Airway epithelial cell (primary cell): ENCODE measurements around the gene OAS2. TPM values are rescaled to one million over a fixed set of nuclear protein-coding genes. Genes with fewer than 3 reads are reported as not detected.

Experiments used
- total RNA-seq: library from RNA; depleted of rRNA; stranded (reverse); fragments of >200 nt; gene quantifications from 2 replicates; pipeline ENCODE4 v1.2.3, GENCODE V29; 2015

OAS2 gene, protein sequence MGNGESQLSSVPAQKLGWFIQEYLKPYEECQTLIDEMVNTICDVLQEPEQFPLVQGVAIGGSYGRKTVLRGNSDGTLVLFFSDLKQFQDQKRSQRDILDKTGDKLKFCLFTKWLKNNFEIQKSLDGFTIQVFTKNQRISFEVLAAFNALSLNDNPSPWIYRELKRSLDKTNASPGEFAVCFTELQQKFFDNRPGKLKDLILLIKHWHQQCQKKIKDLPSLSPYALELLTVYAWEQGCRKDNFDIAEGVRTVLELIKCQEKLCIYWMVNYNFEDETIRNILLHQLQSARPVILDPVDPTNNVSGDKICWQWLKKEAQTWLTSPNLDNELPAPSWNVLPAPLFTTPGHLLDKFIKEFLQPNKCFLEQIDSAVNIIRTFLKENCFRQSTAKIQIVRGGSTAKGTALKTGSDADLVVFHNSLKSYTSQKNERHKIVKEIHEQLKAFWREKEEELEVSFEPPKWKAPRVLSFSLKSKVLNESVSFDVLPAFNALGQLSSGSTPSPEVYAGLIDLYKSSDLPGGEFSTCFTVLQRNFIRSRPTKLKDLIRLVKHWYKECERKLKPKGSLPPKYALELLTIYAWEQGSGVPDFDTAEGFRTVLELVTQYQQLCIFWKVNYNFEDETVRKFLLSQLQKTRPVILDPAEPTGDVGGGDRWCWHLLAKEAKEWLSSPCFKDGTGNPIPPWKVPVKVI
- 0.33 and 0.42 TPM in 2 replicates for total RNA-seq

GRCh38 chr12:112978163-112979040, at the start of gene OAS2:
TSS of gene OAS2 (plus strand) at chr12:112978519. CDS start at chr12:112978609, 90 bp downstream.

GRCh38 chr12:112937741-112938719, 40.3 kb upstream of the OAS2 start, which contains the start of gene OAS3:
TSS of gene OAS3 (plus strand) at chr12:112938474. CDS start at chr12:112938531, 57 bp downstream.

DNA sequence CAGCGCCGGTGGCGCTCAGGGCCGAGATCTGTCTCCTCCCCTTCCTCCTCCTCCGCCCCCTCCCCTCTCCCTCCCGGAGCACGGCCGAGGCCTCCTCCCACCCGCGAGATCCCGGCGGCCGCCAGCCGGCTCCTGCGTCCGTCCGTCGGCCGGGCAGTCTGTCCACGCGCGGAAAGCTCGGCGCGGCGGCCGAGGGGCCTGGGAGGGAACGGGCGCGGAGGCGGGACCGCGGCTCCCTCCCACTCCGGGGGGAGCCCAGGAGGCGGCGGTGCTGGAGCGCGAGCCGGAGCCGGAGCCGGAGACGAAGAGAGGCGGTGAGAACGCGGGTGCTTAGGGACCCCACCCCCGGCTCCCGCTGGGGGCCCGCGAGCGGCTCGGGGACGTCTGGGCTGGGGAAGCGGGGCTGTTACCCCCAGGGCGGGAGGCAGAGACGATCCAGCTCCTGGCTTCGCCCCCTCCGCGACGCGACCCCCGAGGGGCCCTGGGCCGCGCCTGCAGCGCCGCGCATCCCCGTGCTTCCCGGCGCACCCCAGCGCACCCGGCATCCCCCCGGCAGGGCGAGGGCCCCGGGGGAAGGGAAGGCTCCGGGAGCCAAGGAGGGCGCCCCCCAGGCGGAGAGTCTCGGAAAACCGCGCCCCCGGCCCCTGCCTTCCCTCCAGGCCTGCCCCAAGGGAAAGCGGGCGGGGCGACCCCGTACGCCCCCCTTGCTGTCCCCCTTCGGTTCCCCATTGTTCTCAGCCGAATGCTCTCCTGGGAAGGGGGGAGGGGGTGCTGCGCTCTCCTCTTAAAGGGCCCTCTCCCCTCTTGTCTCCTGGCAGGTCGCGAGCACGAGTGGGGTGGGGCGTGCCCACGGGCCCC, 78.5 kb downstream of the OAS2 start, which contains the start of gene DTX1:
TSS of gene DTX1 (plus strand) at position 100 of the 858 bp plus-strand sequence. CDS start 1,463 bp downstream, outside the sequence.

Other genes with a start within 250 kb of the OAS2 start
- gene RPH3A, start 186.8 kb upstream of the OAS2 start, total RNA-seq = not detected in 2 replicates
- 2.5 and 5.6 TPM in 2 replicates for gene OAS1, start 71.6 kb upstream of the OAS2 start, total RNA-seq
- 6.7 and 8.9 TPM in 2 replicates for gene OAS3, start 40.0 kb upstream of the OAS2 start, total RNA-seq
- gene DTX1, start 78.2 kb downstream of the OAS2 start, total RNA-seq = not detected in 2 replicates
- 0.60 and 1.1 TPM in 2 replicates for gene RASAL1, start 157.2 kb downstream of the OAS2 start, total RNA-seq
- not detected in 2 replicates for gene CFAP73, start 171.2 kb downstream of the OAS2 start, total RNA-seq
- gene DDX54, start 207.0 kb downstream of the OAS2 start, total RNA-seq = 73.8 and 100 TPM in 2 replicates
- gene RITA1, start 207.2 kb downstream of the OAS2 start, total RNA-seq = 23.9 and 28.4 TPM in 2 replicates
- gene TPCN1, start 242.9 kb downstream of the OAS2 start, total RNA-seq = 13.2 and 20.1 TPM in 2 replicates